ENCODE measurements around the gene FAF1.
"Not testable (repeated sequence)": the region's sequence is repeated elsewhere in the genome, so short reads cannot be mapped to it uniquely, and the experiment has no call there.

Gene FAF1

GRCh38 chr1:50952566-50952965, 7.5 kb downstream of the FAF1 start:
- DNase-seq: not testable (repeated sequence)

GRCh38 chr1:50950396-50950795, 9.7 kb downstream of the FAF1 start:
- DNase-seq: no peak

- no peak for DNase-seq
Measured at GRCh38 chr1:50949286-50949982, 10.6 kb downstream of the FAF1 start.

GRCh38 chr1:50942334-50942733, 17.7 kb downstream of the FAF1 start:
- no peak for DNase-seq

- DNase-seq: no peak
Measured at GRCh38 chr1:50940291-50940690, 19.8 kb downstream of the FAF1 start.

GRCh38 chr1:50936321-50936720, 23.7 kb downstream of the FAF1 start:
- no peak for DNase-seq

- not testable (repeated sequence) for DNase-seq
Measured at GRCh38 chr1:50935276-50935675, 24.8 kb downstream of the FAF1 start.

GRCh38 chr1:50934838-50935237, 25.2 kb downstream of the FAF1 start:
- no peak for DNase-seq

GRCh38 chr1:50933770-50934169, 26.3 kb downstream of the FAF1 start:
- not testable (repeated sequence) for DNase-seq

GRCh38 chr1:50932043-50932442, 28.0 kb downstream of the FAF1 start:
- DNase-seq: not testable (repeated sequence)

- no peak for DNase-seq
Measured at GRCh38 chr1:50930965-50931737, 28.9 kb downstream of the FAF1 start.

GRCh38 chr1:50930193-50930592, 29.9 kb downstream of the FAF1 start:
- no peak for DNase-seq

- DNase-seq: no peak
Measured at GRCh38 chr1:50929376-50929958, 30.6 kb downstream of the FAF1 start.

GRCh38 chr1:50923564-50923963, 36.5 kb downstream of the FAF1 start:
- no peak for DNase-seq

- DNase-seq: no peak
Measured at GRCh38 chr1:50921029-50921428, 39.0 kb downstream of the FAF1 start.

GRCh38 chr1:50920409-50920808, 39.7 kb downstream of the FAF1 start:
- DNase-seq: no peak

GRCh38 chr1:50917138-50918137, 42.6 kb downstream of the FAF1 start:
- no peak for DNase-seq

- no peak for DNase-seq
Measured at GRCh38 chr1:50915621-50916020, 44.4 kb downstream of the FAF1 start.

GRCh38 chr1:50913954-50914353, 46.1 kb downstream of the FAF1 start:
- no peak for DNase-seq

- not testable (repeated sequence) for DNase-seq
Measured at GRCh38 chr1:50910356-50910755, 49.7 kb downstream of the FAF1 start.

- not testable (repeated sequence) for DNase-seq
Measured at GRCh38 chr1:50907610-50908009, 52.5 kb downstream of the FAF1 start.

- DNase-seq: not testable (repeated sequence)
Measured at GRCh38 chr1:50906050-50906449, 54.0 kb downstream of the FAF1 start.

GRCh38 chr1:50902419-50902818, 57.6 kb downstream of the FAF1 start:
- DNase-seq: no peak
